Heart right ventricle (tissue), 16 donors: ENCODE data around the gene GPS1. TPM values are rescaled to one million over a fixed set of nuclear protein-coding genes. Genes with fewer than 3 reads are reported as not detected.
A peak's percentile ranks its signal among the peaks of the same experiment; 100 is the strongest.

Experiments used
- ATAC-seq, 8 donors: fragments of 200-7000 bp; cut with Tn5 transposase; one replicate each; pipeline ENCODE4 v1.9.1; 2020; ENCODE audit warnings: mild to moderate bottlenecking in 8 of 8, moderate library complexity in 8 of 8, moderate number of reproducible peaks in 1 of 8
- DNase-seq, 2 donors: peaks; one replicate each; pipeline ENCODE4 v3.0.0-alpha.2; 2020
- H3K27ac ChIP-seq, 10 donors: fragments of 200-600 bp; sonication (generic) in 2 of 10; one replicate each; pipeline versions ENCODE4 v1.5.0 to v1.8.0; 2020 to 2022; ENCODE audit warnings: mild to moderate bottlenecking in 3 of 10
- H3K27me3 ChIP-seq, 7 donors: fragments of 200-600 bp; one replicate each; pipeline ENCODE4 v1.8.0; 2021 to 2022; ENCODE audit warnings: mild to moderate bottlenecking in 2 of 7
- H3K36me3 ChIP-seq, 9 donors: fragments of 200-600 bp; sonication (generic) in 1 of 9; one replicate each; pipeline versions ENCODE4 v1.5.0 to v1.8.0; 2020 to 2022; ENCODE audit warnings: mild to moderate bottlenecking in 2 of 9
- H3K4me1 ChIP-seq, 9 donors: fragments of 200-600 bp; sonication (generic) in 1 of 9; one replicate each; pipeline versions ENCODE4 v1.5.0 to v1.8.0; 2020 to 2022; ENCODE audit warnings: mild to moderate bottlenecking in 4 of 9
- H3K4me3 ChIP-seq, 10 donors: fragments of 200-600 bp; sonication (generic) in 2 of 10; one replicate each; pipeline versions ENCODE4 v1.5.0 to v1.8.0; 2020 to 2022; ENCODE audit warnings: mild to moderate bottlenecking in 7 of 10, moderate library complexity in 2 of 10
- H3K9me3 ChIP-seq, 11 donors: fragments of 200-600 bp in 10 of 11; sonication (generic) in 2 of 11; one replicate each; pipeline versions ENCODE4 v1.5.0 to v1.8.0; 2013 to 2022; ENCODE audit warnings: mild to moderate bottlenecking in 2 of 11, control low read depth in 1 of 11, moderate library complexity in 1 of 11
- WGBS, 2 donors: extraction: QIAGEN DNeasy Blood & Tissue Kit; methylation state at CpG; one replicate each; pipeline ENCODE4 v1.1.7; 2013; ENCODE audit warnings: inconsistent platforms in 1 of 2; 5-methylcytosine and 5-hydroxymethylcytosine counted together
- intact Hi-C, 10 donors: fragments of 100-400 bp; cut with DNase I; formaldehyde crosslinking; loops; one replicate each; pipeline versions ENCODE4 v1.11.1 to v1.14.2; 2022
- polyA plus RNA-seq, 2 donors: library from polyadenylated mRNA; stranded (reverse); fragments of 200-250 nt; gene quantifications; one replicate each; pipeline ENCODE4 v1.2.3, GENCODE V29; 2013
- total RNA-seq, 10 donors: library from RNA; stranded (reverse); fragmentation: NEBNext Ultra II Directional in 3 of 10; extraction: Animal tissue kit (Norgen Biotek cat#: 25700) in 3 of 10; gene quantifications; one replicate each; pipeline versions ENCODE4 v1.2.1 to v1.2.4, GENCODE V29; 2021 to 2023
- TF ChIP-seq, protein P1 (sequence below), 9 donors: fragments of 200-600 bp; sonication (generic) in 2 of 9; IDR thresholded peaks; one replicate each; pipeline versions ENCODE4 v1.5.0 to v1.8.0; 2021 to 2022; ENCODE audit warnings: antibody characterized with exemption in 9 of 9, mild to moderate bottlenecking in 5 of 9, moderate library complexity in 1 of 9
- donor health status: Arrhythmogenic right ventricular cardiomyopathy.
- donor health status: ischemic (EF 13 %, LVEDD 7.1; RV severe dilation, severe dysfunction).
- donor health status: healthy with polysubstance abuse.
- donor health status: DM: no; HTN: yes; CAD: no.
- donor health status: DM: no; HTN: no; CAD: no.
- donor health status: ischemic (EF 25% LVEDD 6.9; RV normal size, moderate dysfunction).
- donor health status: ischemic (EF 25% LVEDD 5.7; RV mildly dilated, moderate dysfunction).
- donor health status: healthy.
- donor health status: DM: yes; HTN: yes; CAD: no.
- donor health status: Ischemic cardiomyopathy.
- donor health status: ischemic (EF 35%, LVEDD 5.7; RV mildly dilated, moderate dysfunction).
- donor health status: nonischemic (EF 11% LVEDD 7.7; RV severe dilation, severe dysfunction).
- donor health status: DM: yes; HTN: yes; CAD: no.
- donor health status: PGD.
- donor health status: ischemic (EF 29% LVEDD 5.4; RV normal size, mild dysfunction).
- donor health status: nonischemic (EF 23%, LVEDD 6.1; RV moderate dilation, normal function).

The GPS1 gene
- total and polyA plus RNA-seq, 12 donors, result 68.9 to 183 (median 81.9) TPM

- ATAC-seq (no peak), DNase-seq (no peak)
- H3K4me3 ChIP-seq, result no peak overlapping the region
- intact Hi-C loops, result no loop called here
- H3K27ac ChIP-seq, result peak overlapping the region in 6 of 10 donors; percentile 88 to 97 (median 92)
- WGBS, 2 donors, result 93 to 94% methylated on average over 19 of the region's 19 CpGs
- H3K36me3 ChIP-seq, result peaks cover 0 to 19% (median 0%) of the 10 kb centered on the region in 9 donors
- TF ChIP-seq, protein P1, sequence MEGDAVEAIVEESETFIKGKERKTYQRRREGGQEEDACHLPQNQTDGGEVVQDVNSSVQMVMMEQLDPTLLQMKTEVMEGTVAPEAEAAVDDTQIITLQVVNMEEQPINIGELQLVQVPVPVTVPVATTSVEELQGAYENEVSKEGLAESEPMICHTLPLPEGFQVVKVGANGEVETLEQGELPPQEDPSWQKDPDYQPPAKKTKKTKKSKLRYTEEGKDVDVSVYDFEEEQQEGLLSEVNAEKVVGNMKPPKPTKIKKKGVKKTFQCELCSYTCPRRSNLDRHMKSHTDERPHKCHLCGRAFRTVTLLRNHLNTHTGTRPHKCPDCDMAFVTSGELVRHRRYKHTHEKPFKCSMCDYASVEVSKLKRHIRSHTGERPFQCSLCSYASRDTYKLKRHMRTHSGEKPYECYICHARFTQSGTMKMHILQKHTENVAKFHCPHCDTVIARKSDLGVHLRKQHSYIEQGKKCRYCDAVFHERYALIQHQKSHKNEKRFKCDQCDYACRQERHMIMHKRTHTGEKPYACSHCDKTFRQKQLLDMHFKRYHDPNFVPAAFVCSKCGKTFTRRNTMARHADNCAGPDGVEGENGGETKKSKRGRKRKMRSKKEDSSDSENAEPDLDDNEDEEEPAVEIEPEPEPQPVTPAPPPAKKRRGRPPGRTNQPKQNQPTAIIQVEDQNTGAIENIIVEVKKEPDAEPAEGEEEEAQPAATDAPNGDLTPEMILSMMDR (IDR thresholded peaks at IDR 0.05), result no peak
- peaks cover under 1 to 53% (median 27%) of the 10 kb centered on the region in 9 donors for H3K4me1 ChIP-seq
- no peaks in the 10 kb centered on the region for H3K27me3 ChIP-seq
- H3K9me3 ChIP-seq, result no peaks in the 10 kb centered on the region
These were observed 40.0 kb upstream of the GPS1 start for GRCh38 chr17:82011617-82012187.

DNA sequence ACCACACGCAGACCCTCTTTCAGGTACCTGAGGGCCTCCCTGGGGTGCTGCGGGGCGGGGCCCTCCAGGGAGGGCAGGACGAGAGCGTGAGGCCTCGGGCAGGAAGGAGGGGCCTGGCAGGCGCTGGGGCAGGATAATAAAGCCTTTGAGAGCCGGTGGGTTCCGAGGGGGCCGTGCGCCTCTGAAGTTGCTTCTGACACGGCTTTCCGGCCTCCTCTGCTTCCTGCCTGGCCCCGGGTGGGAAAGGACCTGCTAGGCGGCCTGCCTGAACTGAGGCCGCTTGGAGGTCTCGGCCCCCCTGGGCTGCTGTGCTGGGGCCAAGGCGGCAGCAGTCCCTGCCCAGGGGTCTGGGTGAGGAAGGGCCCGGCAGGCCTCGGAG is 39.4 kb upstream of the GPS1 start:
- DNase-seq, result no peak
- Histone ChIP-seq H3K4me1 (peaks cover 0 to 47% (median 23%) of the 10 kb centered on the region in 9 donors), H3K27me3 (no peaks in the 10 kb centered on the region), H3K36me3 (peaks cover 0 to 25% (median 0%) of the 10 kb centered on the region in 9 donors), H3K27ac (peak overlapping the region; percentile 71 to 97 (median 91)), H3K9me3 (no peaks in the 10 kb centered on the region), H3K4me3 (no peak overlapping the region)
- no peak for ATAC-seq
- intact Hi-C loops, result no loop called here
- TF ChIP-seq, protein P1 (IDR thresholded peaks at IDR 0.05), result no peak
- WGBS, 2 donors, result 78 to 79% methylated on average over 20 of the region's 20 CpGs

DNA sequence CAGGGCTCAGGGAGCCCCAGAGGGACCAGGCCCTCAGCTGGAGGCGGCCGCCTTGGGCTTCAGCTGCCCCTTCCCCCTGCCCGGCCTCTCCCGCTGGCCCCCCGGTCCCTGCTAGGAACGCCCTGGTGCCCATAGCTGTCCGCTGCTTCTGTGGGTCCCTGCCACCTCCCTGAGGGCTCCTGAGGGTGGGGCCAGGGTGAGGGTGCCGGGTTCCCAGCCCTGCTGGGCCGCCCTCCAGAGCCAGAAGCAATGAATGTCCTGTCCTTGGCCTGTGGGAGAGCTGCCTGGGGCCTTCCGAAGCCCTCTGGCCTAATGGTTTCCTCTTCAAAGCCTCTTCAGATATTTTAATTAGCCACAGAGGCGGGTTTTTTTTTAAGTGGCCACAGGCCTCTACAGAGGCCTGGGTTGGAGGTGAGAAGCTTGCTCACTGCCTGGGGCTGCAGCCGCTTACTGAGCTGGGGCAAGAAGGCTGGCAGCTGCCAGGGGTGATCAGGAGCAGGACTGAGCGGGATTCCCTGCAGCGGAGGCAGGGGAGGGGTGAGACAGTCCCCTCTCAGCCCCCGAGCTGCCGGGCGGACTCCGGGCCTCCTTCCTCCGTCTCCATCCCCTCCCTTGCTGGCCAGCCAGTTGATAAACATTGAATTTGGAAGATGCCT is 38.9 kb upstream of the GPS1 start:
- peaks cover 0 to 44% (median 19%) of the 10 kb centered on the region in 9 donors for H3K4me1 ChIP-seq
- peak in 6 of 8 donors; percentile 23 to 68 (median 33) for ATAC-seq
- no peak overlapping the region for H3K4me3 ChIP-seq
- H3K27me3 ChIP-seq, result no peaks in the 10 kb centered on the region
- peak overlapping the region; percentile 71 to 97 (median 91) for H3K27ac ChIP-seq
- WGBS, 2 donors, result 67 to 73% methylated on average over 19 of the region's 19 CpGs
- TF ChIP-seq, protein P1 (IDR thresholded peaks at IDR 0.05), result no peak
- intact Hi-C loops, result no loop called here
- H3K9me3 ChIP-seq, result no peaks in the 10 kb centered on the region
- H3K36me3 ChIP-seq, result peaks cover 0 to 30% (median 0%) of the 10 kb centered on the region in 9 donors
- DNase-seq, result peak in 1 of 2 donors; percentile 65

DNA sequence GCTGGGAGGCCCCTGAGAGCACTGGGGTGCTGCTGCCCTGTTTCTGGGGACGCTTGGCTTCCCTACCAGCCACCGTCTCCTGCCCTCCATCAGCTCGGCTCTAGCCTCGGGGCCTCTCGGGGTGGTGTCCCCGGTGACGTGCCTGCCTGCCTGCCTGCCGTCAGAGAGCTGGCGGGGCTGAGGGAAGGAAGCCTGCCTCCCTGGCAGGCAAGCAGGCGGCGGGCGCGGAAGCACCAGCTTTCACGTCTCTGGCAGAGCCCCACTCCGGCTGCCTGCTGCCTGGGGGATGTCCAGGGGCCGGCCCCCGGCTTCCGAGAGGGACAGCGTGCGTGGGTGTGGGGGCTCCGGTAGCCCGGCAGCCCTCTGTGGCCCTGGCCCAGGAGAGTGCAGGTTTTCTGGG is 38.4 kb upstream of the GPS1 start:
- H3K4me1 ChIP-seq, result peaks cover 0 to 40% (median 17%) of the 10 kb centered on the region in 9 donors
- H3K36me3 ChIP-seq, result peaks cover 0 to 36% (median 0%) of the 10 kb centered on the region in 9 donors
- ATAC-seq, result peak; percentile 27 to 75 (median 66)
- DNase-seq, result peak; percentile 27 to 67
- intact Hi-C loops, result no loop called here
- peak overlapping the region; percentile 71 to 97 (median 91) for H3K27ac ChIP-seq
- TF ChIP-seq, protein P1 (IDR thresholded peaks at IDR 0.05), result no peak
- no peaks in the 10 kb centered on the region for H3K27me3 ChIP-seq
- no peak overlapping the region for H3K4me3 ChIP-seq
- no peaks in the 10 kb centered on the region for H3K9me3 ChIP-seq
- 42 to 61% methylated on average over 22 of the region's 22 CpGs for WGBS, 2 donors
